ENCODE data around the gene MMS22L. TPM values are rescaled to one million over a fixed set of nuclear protein-coding genes. Genes with fewer than 3 reads are reported as not detected.
"Not testable (repeated sequence)": the region's sequence is repeated elsewhere in the genome, so short reads cannot be mapped to it uniquely, and the experiment has no call there.

MMS22L gene
- total RNA-seq, 2 experiments from 2014 or later = 34.1 to 34.7 TPM

DNA sequence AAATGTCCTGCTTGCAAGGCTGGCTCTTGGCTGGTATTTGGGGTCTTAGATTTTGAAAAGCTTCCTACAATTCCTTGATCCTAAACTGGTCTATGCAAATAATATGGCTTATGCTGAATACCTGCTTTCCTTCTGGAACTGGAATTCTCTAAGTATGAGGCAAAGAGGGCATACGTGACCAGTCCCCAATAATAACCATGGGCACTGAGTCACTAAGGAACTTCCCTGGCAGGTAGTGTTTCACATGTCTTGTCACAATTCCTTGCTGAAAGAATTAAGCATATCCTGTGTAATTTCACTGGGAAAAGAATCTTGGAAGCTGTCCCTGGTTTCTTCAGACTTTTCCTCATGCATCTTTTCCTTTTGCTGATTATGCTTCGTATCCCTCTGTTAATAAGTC lies 106.5 kb downstream of the MMS22L start:
- ChIA-PET POLR2A (no interaction called here), CTCF (interaction anchor here (1.7 kb wide), 1 partner anchor 10 kb away, joined by 10 read pairs; no protein-coding TSS in a partner anchor)
- Mint-ChIP-seq H3K27me3 (no peaks in the 10 kb centered on the region), H3K36me3 (ENCODE audit: low read depth) (peaks cover 28% of the 10 kb centered on the region), H3K4me3 (no peak overlapping the region), H3K4me1 (ENCODE audit: low read depth) (no peaks in the 10 kb centered on the region), H3K9me3 (no peaks in the 10 kb centered on the region), H3K27ac (no peak overlapping the region)
- no peak for ATAC-seq
- DNase-seq = no peak
- TF ChIP-seq, protein P1, sequence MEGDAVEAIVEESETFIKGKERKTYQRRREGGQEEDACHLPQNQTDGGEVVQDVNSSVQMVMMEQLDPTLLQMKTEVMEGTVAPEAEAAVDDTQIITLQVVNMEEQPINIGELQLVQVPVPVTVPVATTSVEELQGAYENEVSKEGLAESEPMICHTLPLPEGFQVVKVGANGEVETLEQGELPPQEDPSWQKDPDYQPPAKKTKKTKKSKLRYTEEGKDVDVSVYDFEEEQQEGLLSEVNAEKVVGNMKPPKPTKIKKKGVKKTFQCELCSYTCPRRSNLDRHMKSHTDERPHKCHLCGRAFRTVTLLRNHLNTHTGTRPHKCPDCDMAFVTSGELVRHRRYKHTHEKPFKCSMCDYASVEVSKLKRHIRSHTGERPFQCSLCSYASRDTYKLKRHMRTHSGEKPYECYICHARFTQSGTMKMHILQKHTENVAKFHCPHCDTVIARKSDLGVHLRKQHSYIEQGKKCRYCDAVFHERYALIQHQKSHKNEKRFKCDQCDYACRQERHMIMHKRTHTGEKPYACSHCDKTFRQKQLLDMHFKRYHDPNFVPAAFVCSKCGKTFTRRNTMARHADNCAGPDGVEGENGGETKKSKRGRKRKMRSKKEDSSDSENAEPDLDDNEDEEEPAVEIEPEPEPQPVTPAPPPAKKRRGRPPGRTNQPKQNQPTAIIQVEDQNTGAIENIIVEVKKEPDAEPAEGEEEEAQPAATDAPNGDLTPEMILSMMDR (IDR thresholded peaks at IDR 0.05) = no peak
- intact Hi-C loops (cut with micrococcal nuclease) = no loop called here

GRCh38 chr6:97175806-97176205 lies 107.2 kb downstream of the MMS22L start:
- TF ChIP-seq, protein P1 (IDR thresholded peaks at IDR 0.05) = no peak
- POLR2A ChIA-PET = no interaction called here
- H3K36me3 Mint-ChIP-seq (ENCODE audit: low read depth) = peaks cover 31% of the 10 kb centered on the region
- DNase-seq (no peak), ATAC-seq (no peak)
- H3K4me3 Mint-ChIP-seq = no peak overlapping the region
- CTCF ChIA-PET = interaction anchor here (1.1 to 1.7 kb wide), 3 partner anchors 9 to 11 kb away, joined by 3 to 5 read pairs (median 4); no protein-coding TSS in a partner anchor
- intact Hi-C loops (cut with micrococcal nuclease) = no loop called here
- no peaks in the 10 kb centered on the region for H3K4me1 Mint-ChIP-seq (ENCODE audit: low read depth)
- no peak overlapping the region for H3K27ac Mint-ChIP-seq
- no peaks in the 10 kb centered on the region for H3K9me3 Mint-ChIP-seq
- no peaks in the 10 kb centered on the region for H3K27me3 Mint-ChIP-seq

GRCh38 chr6:97174471-97174870 lies 108.5 kb downstream of the MMS22L start:
- no peaks in the 10 kb centered on the region for H3K4me1 Mint-ChIP-seq (ENCODE audit: low read depth)
- POLR2A ChIA-PET = no interaction called here
- no peak overlapping the region for H3K27ac Mint-ChIP-seq
- intact Hi-C loops (cut with micrococcal nuclease) = no loop called here
- CTCF ChIA-PET = interaction anchor here (1.1 to 1.7 kb wide), 4 partner anchors 9 to 12 kb away, joined by 3 to 5 read pairs (median 4); no protein-coding TSS in a partner anchor
- H3K27me3 Mint-ChIP-seq = no peaks in the 10 kb centered on the region
- H3K36me3 Mint-ChIP-seq (ENCODE audit: low read depth) = peaks cover 29% of the 10 kb centered on the region
- TF ChIP-seq, protein P1 (IDR thresholded peaks at IDR 0.05) = no peak
- H3K4me3 Mint-ChIP-seq = no peak overlapping the region
- DNase-seq (no peak), ATAC-seq (no peak)
- no peaks in the 10 kb centered on the region for H3K9me3 Mint-ChIP-seq

- no peak overlapping the region for H3K4me3 Mint-ChIP-seq
- H3K36me3 Mint-ChIP-seq (ENCODE audit: low read depth) = peaks cover 64% of the 10 kb centered on the region
- TF ChIP-seq, protein P1 (IDR thresholded peaks at IDR 0.05) = no peak
- no peaks in the 10 kb centered on the region for H3K4me1 Mint-ChIP-seq (ENCODE audit: low read depth)
- no peaks in the 10 kb centered on the region for H3K27me3 Mint-ChIP-seq
- intact Hi-C loops (cut with micrococcal nuclease) = no loop called here
- ChIA-PET POLR2A (no interaction called here), CTCF (interaction anchor here (0.6 to 2.7 kb wide), 2 partner anchors 26 to 1805 kb away, joined by 3 to 9 read pairs; no protein-coding TSS in a partner anchor)
- no peak overlapping the region for H3K27ac Mint-ChIP-seq
- H3K9me3 Mint-ChIP-seq = peaks cover 16% of the 10 kb centered on the region
- no peak for ATAC-seq
- no peak for DNase-seq
These were observed 122.7 kb downstream of the MMS22L start for GRCh38 chr6:97160280-97160679.

DNA sequence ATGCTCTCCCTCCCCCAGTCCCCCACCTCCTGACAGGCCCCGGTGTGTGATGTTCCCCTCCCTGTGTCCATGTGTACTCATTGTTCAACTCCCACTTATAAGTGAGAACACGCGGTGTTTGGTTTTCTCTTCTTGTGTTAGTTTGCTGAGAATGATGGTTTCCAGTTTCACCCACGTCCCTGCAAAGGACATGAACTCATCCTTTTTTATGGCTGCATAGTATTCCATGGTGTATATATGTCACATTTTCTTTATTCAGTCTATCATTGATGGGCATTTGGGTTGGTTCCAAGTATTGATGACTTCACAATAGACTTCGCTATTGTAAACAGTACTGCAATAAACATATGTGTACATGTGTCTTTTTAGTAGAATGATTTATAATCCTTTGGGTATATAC lies 127.6 kb downstream of the MMS22L start:
- H3K27me3 Mint-ChIP-seq; intact Hi-C loops (cut with micrococcal nuclease); H3K4me3 Mint-ChIP-seq; ATAC-seq; H3K4me1 Mint-ChIP-seq (ENCODE audit: low read depth); POLR2A ChIA-PET; CTCF ChIA-PET; DNase-seq; H3K27ac Mint-ChIP-seq: not testable (repeated sequence)
- Mint-ChIP-seq H3K9me3 (peaks cover 13% of the 10 kb centered on the region), H3K36me3 (ENCODE audit: low read depth) (peaks cover 48% of the 10 kb centered on the region)

Measured in activated CD8-positive, alpha-beta T cell treated with anti-CD3 and anti-CD28 coated beads for 36 hours (primary cell).